Lung microvascular endothelial cell (primary cell): Measurements from ENCODE around the gene MUC22. TPM values are rescaled to one million over a fixed set of nuclear protein-coding genes. Genes with fewer than 3 reads are reported as not detected.
"Not testable (repeated sequence)": the region's sequence is repeated elsewhere in the genome, so short reads cannot be mapped to it uniquely, and the experiment has no call there.

Experiments
- DNase-seq, 2 donors: peaks; one replicate each; pipeline versions ENCODE4 v3.0.0 to v3.0.0-alpha.2; 2010; ENCODE audit warnings: low read depth in 2 of 2
- total RNA-seq: library from RNA; depleted of rRNA; stranded (reverse); fragments of >200 nt; gene quantifications from 2 replicates; pipeline ENCODE4 v1.2.1, GENCODE V29; 2014

MUC22 gene
- total RNA-seq, 1 donor from 2014 or later: not detected

DNA sequence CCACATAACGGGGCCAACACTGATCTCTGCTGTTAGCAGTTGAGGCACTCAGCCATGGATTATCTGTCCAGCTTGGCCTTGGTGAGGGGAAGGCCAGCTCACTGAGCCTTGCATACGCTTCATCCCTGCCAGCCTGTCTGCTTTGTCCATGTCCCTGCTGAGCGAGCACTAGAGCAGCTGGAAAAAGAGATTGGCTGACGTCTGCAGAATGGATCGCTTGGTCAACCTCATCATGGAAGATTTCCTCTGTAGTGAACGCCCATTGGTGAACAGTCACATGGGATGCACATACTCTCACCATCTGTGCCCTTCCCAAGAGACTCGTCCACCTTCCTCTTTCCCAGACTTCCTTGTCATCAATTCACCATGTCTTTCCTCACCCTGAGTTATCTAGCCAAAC lies 26.9 kb downstream of the MUC22 start:
- no peak for DNase-seq

DNA sequence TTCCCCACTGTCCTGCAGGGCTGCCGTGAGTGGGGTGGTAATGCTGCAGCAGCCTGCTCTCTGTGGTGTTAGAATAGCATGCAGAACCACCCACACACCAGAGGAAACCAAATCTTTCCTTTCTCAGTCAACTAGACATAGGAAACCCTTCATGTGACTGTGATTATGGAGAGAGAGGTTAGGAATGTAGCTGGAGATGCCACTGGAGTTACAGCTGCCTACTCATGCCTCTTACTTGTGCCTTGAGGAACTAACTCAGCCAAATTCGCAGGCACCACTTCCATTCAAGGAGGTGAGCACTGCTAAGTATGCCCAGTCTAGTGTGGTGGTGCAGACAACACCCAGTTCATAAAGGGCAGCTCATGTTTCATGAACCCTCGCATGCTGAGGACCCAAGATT lies 27.4 kb downstream of the MUC22 start:
- no peak for DNase-seq

DNA sequence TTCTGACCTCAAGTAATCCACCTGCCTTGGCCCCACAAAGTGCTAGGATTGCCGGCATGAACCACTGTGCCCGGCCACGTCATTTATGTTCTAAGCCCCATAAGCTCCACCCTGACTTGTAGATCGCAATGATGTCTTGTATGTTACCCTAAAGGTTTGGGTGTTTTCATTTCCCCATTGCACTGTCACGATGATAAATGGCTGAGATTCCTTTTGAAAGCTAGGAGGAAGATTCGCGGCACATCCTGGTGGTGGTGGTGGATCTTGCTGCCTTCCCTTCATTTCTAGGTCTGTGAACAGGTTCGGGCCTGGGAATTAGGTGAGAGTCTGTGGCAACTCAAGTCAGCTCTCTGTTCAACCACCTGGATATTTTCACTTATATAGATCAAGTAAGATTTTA lies 28.3 kb downstream of the MUC22 start:
- no peak for DNase-seq

DNA sequence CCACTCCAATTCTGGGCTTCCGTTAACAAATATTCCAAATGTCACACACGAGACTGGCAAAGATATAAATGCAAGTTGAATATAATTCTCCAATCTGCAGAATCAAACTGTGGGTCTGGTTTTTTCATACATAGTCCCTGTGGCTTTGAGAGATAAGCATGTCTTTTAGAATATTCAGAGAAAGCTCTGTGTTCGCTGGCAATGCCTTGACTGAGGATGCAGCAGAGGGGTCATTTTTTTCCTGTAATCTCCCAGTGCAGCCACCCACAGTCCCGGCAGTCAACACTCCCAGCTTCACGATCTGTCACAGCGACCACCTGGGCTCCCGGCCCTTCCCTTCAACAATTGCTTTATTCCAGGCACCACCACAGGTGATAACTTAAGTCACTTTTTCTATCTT lies 30.5 kb downstream of the MUC22 start:
- no peak for DNase-seq

DNA sequence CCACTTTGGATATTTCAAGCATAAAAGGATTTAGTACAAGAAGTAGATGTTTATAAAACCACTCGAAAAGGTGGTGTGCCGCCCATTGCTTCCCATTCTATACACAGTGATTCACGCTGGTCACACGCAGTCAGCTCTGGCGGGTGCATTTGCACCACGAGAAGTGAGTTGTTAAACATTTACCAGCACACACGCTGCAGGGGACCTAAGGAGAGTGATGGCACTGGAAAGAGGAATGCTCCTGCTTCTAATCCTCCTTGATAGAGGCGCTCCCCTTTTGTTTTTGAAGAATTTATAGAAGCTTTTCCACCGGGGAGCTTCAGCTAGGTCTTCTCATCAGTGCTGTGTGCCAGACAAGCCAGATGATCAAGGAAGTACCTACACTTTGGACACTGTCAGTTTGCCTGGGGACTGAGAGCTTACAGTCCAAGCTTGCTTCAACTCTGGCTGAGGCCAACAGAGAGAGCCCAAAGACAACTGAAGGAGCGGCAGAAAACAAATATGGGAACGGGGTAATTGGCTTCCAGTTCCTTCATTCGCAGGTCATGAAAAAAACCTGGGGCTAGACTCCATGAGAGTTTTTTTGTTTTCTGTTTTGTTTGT lies 31.2 kb downstream of the MUC22 start:
- DNase-seq: no peak

DNA sequence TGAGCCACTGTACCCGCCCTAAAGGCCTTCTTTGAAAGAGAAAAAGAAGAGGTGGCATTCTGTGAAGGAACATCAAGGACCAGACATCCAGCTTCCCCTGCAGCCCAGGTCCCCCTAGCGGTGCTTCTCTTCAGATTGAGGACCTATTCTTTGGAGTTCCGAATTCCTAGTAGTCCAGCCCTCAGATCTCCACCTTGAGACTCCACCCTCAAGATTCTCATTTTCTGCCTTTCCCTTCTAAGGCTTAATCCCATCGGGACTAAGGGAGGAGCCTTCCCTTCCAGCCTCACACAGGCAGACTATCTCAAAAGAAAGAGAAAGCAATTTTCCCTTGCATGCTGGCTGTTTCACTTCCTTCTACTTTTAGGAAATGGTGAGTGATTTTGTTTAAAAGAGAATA lies 32.5 kb downstream of the MUC22 start:
- DNase-seq: peak; percentile 36 to 61

DNA sequence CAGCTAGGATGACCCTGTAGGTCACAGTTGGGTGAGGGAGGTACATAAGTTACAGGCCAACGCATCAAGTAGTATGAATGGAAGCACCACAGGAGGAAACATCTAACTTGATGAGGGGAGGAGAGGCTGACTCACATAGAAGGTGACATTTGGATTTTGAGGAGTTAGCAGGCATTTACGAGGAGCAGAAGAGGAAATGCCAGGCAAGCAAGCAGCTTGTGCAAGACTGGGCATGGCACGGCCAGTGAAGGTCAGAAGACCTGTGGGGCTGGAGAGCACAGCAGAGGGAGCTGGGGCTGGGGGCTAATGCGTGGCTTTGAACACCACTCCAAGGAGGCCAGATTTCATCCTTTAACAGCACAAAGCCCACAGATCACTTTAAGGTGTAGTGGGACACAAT lies 37.8 kb downstream of the MUC22 start:
- no peak for DNase-seq

DNA sequence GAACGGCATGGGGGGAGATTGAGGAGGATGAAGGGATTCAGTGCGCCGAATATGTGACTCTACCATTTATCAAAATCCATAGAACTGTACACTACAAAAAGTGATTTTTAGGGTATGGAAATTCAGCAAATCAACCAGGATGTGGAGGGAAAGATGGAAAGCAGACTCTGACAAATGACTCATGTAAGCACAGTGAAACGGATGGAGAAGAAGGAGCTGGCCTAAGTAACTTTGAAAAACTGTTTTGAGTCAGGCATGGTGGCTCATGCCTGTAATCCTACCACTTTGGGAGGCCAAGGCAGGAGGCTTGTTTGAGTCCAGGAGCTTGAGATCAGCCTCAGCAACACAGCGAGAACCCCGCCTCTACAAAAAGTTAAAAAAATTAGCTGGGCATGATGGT lies 39.2 kb downstream of the MUC22 start:
- peak in 1 of 2 donors; percentile 17 for DNase-seq

DNA sequence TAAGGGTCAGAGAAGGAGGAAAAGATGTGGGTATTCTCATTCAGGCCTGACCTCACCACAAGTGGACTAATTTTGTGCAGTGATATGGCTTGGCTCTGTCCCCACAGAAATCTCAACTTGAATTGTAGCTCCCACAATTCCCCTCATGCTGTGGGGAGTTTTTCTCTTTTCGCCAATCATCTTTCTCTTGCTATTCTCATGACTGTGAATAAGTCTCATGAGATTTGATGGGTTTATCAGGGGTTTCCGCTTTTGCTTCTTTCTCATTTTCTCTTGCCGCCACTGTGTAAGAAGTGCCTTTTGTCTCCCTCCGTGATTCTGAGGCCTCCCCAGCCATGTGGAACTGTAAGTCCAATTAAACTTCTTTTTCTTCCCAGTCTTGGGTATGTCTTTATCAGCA lies 42.9 kb downstream of the MUC22 start:
- DNase-seq: not testable (repeated sequence)

DNA sequence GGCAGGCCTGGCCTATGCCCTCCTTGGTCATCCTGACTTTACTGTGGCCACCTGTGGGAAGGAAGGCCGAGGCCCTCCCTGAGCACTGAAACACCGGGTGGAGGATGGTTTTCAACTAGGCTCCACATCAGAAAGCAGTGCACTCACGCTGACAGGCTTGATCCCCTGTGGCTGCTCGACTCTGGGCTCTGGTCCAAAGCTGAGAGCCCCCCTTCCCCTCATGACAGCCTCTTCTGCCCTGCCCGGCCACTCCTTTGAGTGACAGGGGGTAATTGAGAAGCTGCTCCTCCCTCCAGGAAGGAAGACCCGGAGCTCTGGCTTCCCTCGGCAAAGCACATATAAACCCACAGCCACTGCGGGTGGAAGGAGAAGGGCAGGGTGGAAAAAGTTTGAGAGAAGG lies 43.6 kb downstream of the MUC22 start:
- no peak for DNase-seq

DNA sequence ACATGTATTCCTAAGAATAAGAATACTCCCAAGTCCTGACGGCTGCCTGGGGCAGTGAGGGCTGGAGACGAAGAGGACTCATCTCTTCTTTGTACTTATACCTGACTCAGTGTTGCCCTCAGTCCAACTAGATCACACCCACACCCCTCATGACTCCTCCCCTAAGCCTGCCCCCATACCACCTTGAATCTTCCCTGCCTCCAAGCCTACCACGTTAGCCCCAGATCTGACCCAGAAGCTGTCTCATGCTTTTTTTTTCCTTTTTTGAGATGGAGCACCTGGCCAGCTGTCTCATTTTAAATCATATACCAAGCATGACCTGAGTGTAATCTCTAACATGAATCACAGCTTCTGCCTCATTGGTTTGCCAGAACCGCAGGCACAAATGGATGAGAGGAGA lies 45.2 kb downstream of the MUC22 start:
- no peak for DNase-seq

DNA sequence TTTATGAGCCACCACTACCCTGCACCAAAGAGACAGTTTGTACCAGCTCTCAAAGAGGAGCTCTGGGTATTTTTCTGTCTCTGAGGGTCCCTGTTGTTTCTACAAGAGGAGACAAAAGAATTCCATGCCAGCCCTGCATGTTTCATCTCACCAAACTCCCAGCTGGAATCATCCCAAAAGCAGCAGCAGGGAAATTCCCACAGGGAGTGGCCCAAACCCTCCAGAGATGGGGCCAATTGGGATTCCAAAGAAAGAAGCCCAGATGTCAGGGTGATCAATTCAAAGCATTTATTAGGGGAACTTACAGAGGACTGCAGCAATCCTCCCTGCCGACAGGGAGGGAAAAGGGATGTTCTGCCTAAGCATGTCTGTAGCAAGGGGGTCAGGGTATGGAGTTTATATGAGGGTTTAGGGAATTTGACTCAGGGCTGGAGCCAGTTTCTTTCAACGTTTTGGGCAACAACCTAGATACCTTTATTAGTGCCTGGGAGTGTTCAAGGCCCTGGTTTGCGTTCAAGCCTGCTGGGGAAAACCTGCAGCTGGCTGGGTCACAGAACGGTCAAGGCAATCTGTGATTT lies 47.2 kb downstream of the MUC22 start:
- peak in 1 of 2 donors; percentile 7 for DNase-seq

DNA sequence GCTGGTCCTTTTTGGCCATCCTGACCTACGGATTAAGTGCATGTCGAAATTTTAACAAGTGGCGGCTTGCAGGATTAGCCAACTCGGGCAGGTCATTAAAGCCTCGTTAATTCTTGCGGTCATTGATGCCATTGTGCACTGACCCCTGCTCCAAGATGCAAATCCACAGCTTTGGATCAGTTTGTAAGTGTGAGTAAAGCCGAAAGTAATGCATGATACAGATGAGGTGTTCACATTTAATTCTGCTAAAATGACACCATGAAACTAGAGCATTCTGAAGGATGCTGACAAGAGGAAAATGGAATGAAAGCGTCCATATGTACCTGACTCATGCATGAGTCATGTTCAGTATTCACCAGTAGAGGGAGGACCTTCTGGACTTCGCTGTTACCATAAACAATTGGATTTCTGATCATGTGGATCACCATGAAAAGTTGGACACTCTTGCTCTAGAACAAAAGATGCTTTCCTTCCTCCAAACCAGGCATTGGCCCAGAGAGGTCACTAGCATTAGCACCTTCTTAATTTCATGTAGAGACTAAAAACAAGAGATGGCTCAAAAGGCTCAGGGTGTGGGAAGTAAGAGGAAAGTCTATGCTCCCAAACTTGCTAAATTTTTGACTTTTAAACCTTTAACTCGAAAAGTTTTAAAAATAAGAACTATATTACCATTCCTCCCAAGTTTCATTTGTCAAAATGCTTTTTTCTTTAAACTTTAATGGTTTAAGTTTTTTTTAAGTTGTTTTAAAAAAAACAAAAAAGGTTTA lies 48.0 kb downstream of the MUC22 start:
- DNase-seq: peak; percentile 84 to 92

DNA sequence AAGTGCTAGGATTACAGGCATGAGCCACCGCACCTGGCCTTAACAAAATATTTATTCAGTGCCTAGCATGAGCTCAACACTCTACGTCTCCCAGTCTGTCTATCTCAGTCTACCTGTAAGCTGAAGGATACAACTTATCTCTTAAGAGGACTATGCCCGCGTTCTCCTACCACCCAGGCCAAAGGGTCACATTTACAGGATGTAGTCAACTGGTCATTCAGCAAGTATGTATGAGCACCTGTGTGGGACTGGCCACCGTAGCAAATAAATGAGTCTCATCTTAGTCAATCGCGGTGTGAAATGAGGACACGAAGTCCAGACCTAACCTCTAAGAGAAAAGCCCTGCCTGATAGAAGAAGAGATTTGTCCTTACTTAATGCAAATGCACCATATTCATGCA lies 49.9 kb downstream of the MUC22 start:
- no peak for DNase-seq

DNA sequence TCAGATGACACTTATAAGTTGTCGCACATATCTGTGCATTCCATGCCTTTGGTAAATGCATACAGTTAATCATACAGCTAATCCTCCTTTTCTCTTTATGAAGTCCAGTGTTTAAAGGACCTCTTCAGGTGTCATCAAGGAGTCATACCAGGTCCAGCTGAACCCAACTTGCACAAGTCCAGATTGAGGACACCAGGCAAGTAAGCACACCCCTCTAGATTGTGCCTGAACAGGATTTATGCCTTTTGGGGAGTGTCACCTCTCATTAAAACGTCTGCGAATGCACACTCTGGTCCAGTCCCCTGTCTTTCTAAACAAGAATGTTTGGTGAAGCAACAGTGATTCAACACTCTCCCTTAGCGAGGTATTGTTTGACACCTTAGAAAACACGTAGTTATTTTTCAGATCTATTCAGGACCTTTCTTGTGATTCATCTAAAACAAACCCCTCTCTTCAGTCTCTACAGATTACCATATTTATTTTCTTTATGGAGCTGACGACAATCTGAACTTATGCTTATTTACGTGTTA lies 53.7 kb downstream of the MUC22 start:
- no peak for DNase-seq

DNA sequence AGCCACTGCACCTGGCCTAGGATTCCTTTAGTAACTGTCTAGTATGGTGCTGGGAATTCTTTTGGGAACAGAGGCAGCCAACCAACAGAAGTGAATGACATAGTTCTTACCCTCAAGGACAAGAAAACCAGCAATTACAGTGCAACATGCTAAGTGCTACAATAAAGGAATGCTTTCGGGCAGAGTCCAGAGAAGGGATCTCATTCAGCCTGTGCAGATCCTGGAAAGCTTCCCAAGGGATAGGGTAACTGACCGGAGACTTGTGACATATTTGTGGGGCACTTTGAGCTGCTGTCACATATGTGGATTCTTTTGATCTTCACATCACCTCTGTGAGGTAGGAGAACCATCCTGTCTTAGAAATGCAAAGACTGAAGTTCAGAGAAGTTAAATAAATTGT lies 55.3 kb downstream of the MUC22 start:
- no peak for DNase-seq

DNA sequence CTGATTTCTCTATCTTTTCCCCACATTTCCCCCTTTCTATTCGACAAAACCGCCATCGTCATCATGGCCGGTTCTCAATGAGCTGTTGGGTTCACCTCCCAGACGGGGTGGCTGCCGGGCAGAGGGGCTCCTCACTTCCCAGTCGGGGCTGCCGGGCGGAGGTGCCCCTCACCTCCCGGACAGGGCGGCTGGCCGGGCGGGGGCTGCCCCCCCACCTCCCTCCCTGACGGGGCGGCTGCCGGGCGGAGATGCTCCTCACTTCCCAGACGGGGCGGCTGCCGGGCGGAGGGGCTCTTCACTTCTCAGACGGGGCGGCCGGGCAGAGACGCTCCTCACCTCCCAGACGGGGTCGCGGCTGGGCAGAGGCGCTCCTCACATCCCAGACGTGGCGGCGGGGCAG lies 56.8 kb downstream of the MUC22 start:
- not testable (repeated sequence) for DNase-seq

DNA sequence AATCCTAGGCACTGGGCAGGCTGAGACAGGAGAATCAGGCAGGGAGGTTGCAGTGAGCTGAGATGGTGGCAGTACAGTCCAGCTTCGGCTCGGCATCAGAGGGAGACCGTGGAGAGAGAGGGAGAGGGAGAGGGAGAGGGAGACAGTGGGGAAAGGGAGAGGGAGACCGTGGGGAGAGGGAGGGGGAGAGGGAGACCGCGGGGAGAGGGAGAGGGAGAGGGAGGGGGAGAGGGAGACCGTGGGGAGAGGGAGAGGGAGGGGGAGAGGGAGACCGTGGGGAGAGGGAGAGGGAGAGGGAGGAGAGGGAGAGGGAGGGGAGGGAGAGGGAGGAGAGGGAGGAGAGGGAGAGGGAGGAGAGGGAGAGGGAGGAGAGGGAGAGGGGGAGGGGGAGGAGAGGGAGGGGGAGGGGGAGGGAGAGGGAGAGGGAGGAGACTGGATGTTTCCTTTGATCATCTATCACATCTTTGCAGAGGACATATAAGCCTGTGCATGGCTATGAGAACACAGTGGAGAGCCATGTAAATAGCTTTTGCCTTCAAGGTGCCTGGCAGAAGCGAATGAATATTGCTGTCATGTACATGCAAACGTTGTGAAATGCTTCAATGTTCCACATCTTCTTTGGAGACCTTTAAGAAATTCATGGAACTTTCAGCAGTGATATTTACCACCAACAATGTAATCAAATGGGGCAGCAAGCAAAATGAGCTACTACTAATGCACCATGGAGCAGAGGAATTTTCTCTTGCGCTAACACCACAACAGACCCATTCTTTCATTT lies 57.8 kb downstream of the MUC22 start:
- not testable (repeated sequence) for DNase-seq

DNA sequence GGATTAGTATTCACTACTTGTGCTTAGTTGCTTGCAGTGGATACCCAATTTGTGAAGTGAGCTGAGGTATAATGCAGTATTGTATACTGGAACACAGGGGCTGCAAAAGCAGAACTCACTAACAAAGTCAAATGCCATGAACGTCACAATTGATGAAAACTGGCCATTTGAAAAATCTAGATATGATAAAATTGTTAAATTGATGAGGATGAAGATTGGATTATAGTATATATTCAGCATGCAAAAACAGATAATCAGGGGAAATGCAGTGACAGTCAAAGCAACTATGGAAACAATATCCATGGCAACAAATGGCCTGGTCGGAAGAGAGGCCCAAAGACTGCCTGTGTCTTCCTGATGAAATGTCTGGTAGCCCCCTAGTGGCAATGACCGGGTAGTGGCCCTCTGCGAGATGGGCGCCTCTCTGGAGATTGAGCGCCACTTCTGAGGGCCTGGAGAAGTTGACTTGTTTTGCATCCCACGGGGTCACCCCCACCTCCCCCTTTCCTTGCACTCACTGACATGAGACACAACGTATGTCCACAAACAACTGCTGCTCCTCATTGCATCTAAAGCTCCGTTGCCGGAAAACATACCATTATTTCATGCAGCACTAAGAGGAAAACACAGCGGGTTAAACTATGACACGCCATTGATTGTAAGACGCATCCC lies 58.5 kb downstream of the MUC22 start:
- peak; percentile 84 to 90 for DNase-seq

DNA sequence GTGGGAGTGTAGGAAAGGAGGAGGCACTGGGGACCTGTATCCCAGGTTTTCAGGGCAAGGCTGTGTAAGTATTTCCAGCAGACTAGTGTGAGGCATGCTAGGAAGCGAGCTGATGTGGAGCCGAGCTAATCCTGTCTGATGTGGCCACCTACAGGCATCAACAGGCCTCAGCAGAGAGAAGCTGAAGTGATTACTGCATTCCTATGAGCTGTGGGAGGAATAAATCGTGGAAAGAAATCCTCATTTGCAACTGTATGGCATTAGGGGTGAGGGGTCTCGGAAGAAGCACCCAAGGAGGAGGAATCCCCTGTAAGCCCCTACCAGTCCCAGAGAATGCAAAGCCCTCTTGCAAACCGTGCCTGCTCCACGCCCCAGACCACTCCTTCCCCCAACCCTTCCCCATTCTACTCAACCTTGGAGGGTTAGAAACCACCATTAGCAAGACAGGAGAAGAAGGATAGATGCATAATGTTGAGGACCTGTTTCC lies 60.5 kb downstream of the MUC22 start:
- peak; percentile 77 to 78 for DNase-seq

DNA sequence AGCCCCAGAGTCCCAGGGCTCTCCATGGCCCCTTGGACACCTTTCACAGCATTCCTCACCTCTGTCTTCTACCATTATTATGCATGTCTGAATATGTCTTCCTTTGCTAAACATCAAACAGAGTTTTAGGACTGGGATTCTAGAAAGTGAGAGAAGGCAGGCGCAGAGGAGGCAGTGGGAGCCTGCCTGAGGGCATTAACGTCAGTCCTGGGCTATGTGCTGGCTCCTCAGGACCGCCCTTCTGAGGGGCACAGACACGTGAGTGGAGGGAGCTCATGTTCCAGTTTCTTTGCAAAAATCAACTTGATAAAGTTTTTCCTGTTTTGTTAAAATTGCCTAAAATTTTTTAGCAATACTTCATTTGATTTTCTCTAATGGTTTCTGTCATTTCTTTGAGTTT lies 64.1 kb downstream of the MUC22 start:
- DNase-seq: no peak
